Measurements from ENCODE around the gene SGF29. TPM values are rescaled to one million over a fixed set of nuclear protein-coding genes. Genes with fewer than 3 reads are reported as not detected.

SGF29 gene
- total and polyA plus RNA-seq, 2 experiments from 2014 or later, result 10.0 to 17.6 TPM

- Histone ChIP-seq H3K27me3 (ENCODE audit: insufficient read depth) (no peaks in the 10 kb centered on the region), H3K36me3 (ENCODE audit: insufficient read depth) (no peaks in the 10 kb centered on the region; the same call in 1 of the 2 replicates), H3K4me2 (no peak overlapping the region), H4K20me1 (replicated peaks; ENCODE audit: insufficient read depth) (no peaks in the 10 kb centered on the region), H3K27ac (ENCODE audit: low read depth) (no peak overlapping the region), H3K4me1 (ENCODE audit: insufficient read depth) (no peaks in the 10 kb centered on the region), H3K4me3 (no peak overlapping the region), H3F3A (replicated peaks; ENCODE audit: low read depth) (no peaks in the 10 kb centered on the region), H2AFZ (no peak overlapping the region), H3K79me2 (replicated peaks; ENCODE audit: insufficient read depth) (no peaks in the 10 kb centered on the region), H3K9me2 (ENCODE audit: insufficient read depth) (no peaks in the 10 kb centered on the region)
- no peak for DNase-seq (ENCODE audit: low spot score)
- Mint-ChIP-seq H3K27ac (no peak overlapping the region), H3K4me1 (no peaks in the 10 kb centered on the region), H3K4me3 (no peak overlapping the region), H3K36me3 (ENCODE audit: low read depth) (peaks cover 22% of the 10 kb centered on the region), H3K9me3 (no peaks in the 10 kb centered on the region), H3K27me3 (ENCODE audit: insufficient read depth, low read depth, poor library complexity) (peaks cover 5% of the 10 kb centered on the region)
- TF ChIP-seq REST (IDR thresholded peaks at IDR 0.05; ENCODE audit: unreplicated experiment) (no peak), STAT1 (IDR thresholded peaks at IDR 0.05; ENCODE audit: unreplicated experiment) (no peak), CREB1 (CRISPR knock-in tag; IDR thresholded peaks at IDR 0.05; ENCODE audit: low read depth) (no peak), ZNF114 (CRISPR knock-in tag; IDR thresholded peaks at IDR 0.05) (no peak), EZH2 (IDR thresholded peaks at IDR 0.05; ENCODE audit: low read depth, unreplicated experiment) (no peak), JUNB (IDR thresholded peaks at IDR 0.05; ENCODE audit: unreplicated experiment) (no peak), ETS1 (IDR thresholded peaks at IDR 0.05) (no peak), EZH2phosphoT487 (IDR thresholded peaks at IDR 0.05; ENCODE audit: unreplicated experiment) (no peak), ZNF462 (CRISPR knock-in tag; IDR thresholded peaks at IDR 0.05) (no peak), ZNF331 (CRISPR knock-in tag; IDR thresholded peaks at IDR 0.05; ENCODE audit: low read depth) (no peak)
- ATAC-seq, result no peak
These were observed 33.7 kb downstream of the SGF29 start for GRCh38 chr16:28587386-28587785.

Data from GM23338 (cell line).